GM12801 (cell line): ENCODE measurements around the gene PTPRN.

Experiments used
- TF ChIP-seq, protein P1 (sequence below): IDR thresholded peaks from one replicate; pipeline ENCODE4 v1.5.1; 2011; ENCODE audit warnings: control low read depth; ENCODE audit not compliant: insufficient read length; ENCODE audit errors: extremely low read depth

The PTPRN gene

GRCh38 chr2:219243291-219243761 is 65.9 kb downstream of the PTPRN start:
- TF ChIP-seq, protein P1, sequence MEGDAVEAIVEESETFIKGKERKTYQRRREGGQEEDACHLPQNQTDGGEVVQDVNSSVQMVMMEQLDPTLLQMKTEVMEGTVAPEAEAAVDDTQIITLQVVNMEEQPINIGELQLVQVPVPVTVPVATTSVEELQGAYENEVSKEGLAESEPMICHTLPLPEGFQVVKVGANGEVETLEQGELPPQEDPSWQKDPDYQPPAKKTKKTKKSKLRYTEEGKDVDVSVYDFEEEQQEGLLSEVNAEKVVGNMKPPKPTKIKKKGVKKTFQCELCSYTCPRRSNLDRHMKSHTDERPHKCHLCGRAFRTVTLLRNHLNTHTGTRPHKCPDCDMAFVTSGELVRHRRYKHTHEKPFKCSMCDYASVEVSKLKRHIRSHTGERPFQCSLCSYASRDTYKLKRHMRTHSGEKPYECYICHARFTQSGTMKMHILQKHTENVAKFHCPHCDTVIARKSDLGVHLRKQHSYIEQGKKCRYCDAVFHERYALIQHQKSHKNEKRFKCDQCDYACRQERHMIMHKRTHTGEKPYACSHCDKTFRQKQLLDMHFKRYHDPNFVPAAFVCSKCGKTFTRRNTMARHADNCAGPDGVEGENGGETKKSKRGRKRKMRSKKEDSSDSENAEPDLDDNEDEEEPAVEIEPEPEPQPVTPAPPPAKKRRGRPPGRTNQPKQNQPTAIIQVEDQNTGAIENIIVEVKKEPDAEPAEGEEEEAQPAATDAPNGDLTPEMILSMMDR, result no peak
